Measurements from ENCODE around the gene CDK1. TPM values are rescaled to one million over a fixed set of nuclear protein-coding genes. Genes with fewer than 3 reads are reported as not detected.

The CDK1 gene
- total and polyA plus RNA-seq, 8 donors = 9.2 to 121 (median 73.3) TPM

- no peaks in the 10 kb centered on the region for H3K9me3 ChIP-seq
- no peak for ATAC-seq
Measured at GRCh38 chr10:60842694-60843093, 64.4 kb downstream of the CDK1 start.

More at GRCh38 chr10:60842694-60843093, 64.4 kb downstream of the CDK1 start:
- Histone ChIP-seq H3K27ac (no peak overlapping the region), H3K36me3 (no peaks in the 10 kb centered on the region), H3K4me3 (no peak overlapping the region), H3K4me1 (no peaks in the 10 kb centered on the region), H3K27me3 (no peaks in the 10 kb centered on the region)
- DNase-seq = no peak
- TF ChIP-seq CTCF (IDR thresholded peaks at IDR 0.05) = no peak
- intact Hi-C loops (cut with DNase I) = no loop called here

Other genes starting within 250 kb of the CDK1 start
- gene RHOBTB1, start 165.7 kb downstream of the CDK1 start, total RNA-seq = 10 to 100 TPM; 13.1 to 16.3 TPM
- 10 to 100 TPM; 51.4 to 55.9 (median 52.7) TPM for gene RHOBTB1, start 165.7 kb downstream of the CDK1 start, polyA plus RNA-seq (ENCODE audit: insufficient read length in 6 of 6)

Measured in left lung (tissue), 10 donors.